ENCODE data around the gene PILRA.

PILRA gene

DNA sequence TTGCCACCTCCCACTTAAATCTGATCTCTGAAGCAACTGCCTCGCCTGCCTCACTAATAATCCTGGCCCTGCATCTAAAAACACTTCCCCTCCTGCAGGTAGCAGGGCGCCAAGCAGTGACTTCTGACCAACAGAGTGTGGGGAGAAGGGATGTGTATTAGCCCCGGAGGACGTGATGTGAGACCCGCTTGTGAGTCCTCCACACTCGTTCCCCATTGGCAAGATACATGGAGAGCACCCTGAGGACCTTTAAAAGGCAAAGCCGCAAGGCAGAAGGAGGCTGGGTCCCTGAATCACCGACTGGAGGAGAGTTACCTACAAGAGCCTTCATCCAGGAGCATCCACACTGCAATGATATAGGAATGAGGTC is 6.1 kb upstream of the PILRA start:
- H4K91ac ChIP-seq (ENCODE audit: low read length), result no peak overlapping the region
- H4K8ac ChIP-seq (ENCODE audit: low read length), result no peak overlapping the region
- no peak overlapping the region for H3K9ac ChIP-seq (ENCODE audit: low read length)
- DNase-seq, result no peak
- H3K4me2 ChIP-seq (ENCODE audit: low read length, poor library complexity, severe bottlenecking), result no peak overlapping the region
- H3K27ac ChIP-seq (ENCODE audit: low read length, poor library complexity, severe bottlenecking), result no peak overlapping the region
- no peak overlapping the region for H2AFZ ChIP-seq (ENCODE audit: low read depth, low read length)
- no peak overlapping the region for H3K23ac ChIP-seq (ENCODE audit: low read length in 2 of 2)
- H2BK120ac ChIP-seq (ENCODE audit: low read depth, low read length), result no peak overlapping the region
- no peak overlapping the region for H2BK12ac ChIP-seq (ENCODE audit: low read length in 2 of 2)
- H3K4me3 ChIP-seq (ENCODE audit: insufficient read depth in 1 of 2, low read depth in 1 of 2, low read length in 2 of 2), result no peak overlapping the region
- H3K18ac ChIP-seq (ENCODE audit: low read depth in 1 of 2, low read length in 2 of 2), result no peak overlapping the region
- no peak overlapping the region for H3K4ac ChIP-seq (ENCODE audit: low read depth in 1 of 2, low read length in 2 of 2)
- H3K36me3 ChIP-seq (ENCODE audit: control insufficient read depth in 1 of 2, insufficient read depth in 2 of 2, low read depth in 1 of 2, low read length in 2 of 2), result peaks cover 13 to 18% of the 10 kb centered on the region in 2 experiments
- H2AK5ac ChIP-seq (ENCODE audit: low read length, severe bottlenecking), result no peak overlapping the region
- H3K9me3 ChIP-seq (ENCODE audit: control insufficient read depth, low read length), result no peaks in the 10 kb centered on the region
- no peak overlapping the region for H2BK5ac ChIP-seq (ENCODE audit: low read depth, low read length, poor library complexity, severe bottlenecking)
- peaks cover 4% of the 10 kb centered on the region for H3K4me1 ChIP-seq (ENCODE audit: control insufficient read depth, insufficient read depth, low read depth, low read length)
- 90% methylated on average over 7 of the region's 8 CpGs for WGBS
- H3K79me1 ChIP-seq (replicated peaks; ENCODE audit: low read length, poor library complexity, severe bottlenecking), result no peaks in the 10 kb centered on the region
- no peaks in the 10 kb centered on the region for H3K27me3 ChIP-seq (ENCODE audit: control insufficient read depth in 1 of 2, insufficient read depth in 1 of 2, low read length in 2 of 2)
- no peak overlapping the region for H2BK15ac ChIP-seq (ENCODE audit: low read depth, poor library complexity, severe bottlenecking)
- no peak overlapping the region for H3K14ac ChIP-seq (ENCODE audit: low read length in 2 of 2)

DNA sequence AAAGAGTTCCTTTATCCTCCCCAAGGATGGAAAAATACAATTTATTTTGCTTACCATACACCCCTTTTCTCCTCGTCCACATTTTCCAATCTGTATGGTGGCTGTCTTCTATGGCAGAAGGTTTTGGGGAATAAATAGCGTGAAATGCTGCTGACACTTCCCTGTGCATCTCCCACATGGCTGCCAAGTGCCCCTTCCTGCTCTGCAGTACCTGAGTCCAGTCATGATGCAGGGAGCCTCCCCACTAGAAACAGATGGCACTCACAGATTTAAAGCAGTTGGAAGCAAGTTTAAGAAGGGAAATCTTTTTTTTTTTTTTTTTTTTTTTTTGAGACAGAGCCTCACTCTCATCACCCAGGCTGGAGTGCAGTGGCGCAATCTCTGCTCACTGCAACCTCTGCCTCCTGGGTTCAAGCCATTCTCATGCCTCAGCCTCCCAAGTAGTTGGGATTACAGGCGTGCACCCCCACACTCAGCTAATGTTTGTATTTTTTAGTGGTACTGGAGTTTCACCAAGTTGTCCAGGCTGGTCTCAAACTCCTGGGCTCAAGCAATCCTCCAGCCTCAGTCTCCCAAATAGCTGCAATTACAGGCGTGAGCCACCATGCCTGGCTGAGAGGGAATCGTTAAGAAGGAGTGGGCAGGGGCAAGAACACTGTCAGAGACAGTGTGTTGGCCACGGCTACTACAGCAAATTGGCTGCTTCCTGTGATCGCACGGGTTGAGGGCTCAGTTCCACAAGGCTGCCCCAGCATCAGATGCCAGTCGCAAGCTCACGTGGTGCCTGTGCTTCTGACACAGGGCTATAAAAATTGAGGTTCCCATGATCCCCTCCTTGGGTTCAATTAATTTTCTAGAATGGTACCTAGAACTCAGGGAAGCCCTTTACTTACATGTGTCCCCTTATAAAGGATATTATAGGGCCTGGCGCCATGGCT is 5.3 kb upstream of the PILRA start:
- no peak overlapping the region for H3K18ac ChIP-seq (ENCODE audit: low read depth in 1 of 2, low read length in 2 of 2)
- WGBS, result 91% methylated on average over 9 of the region's 12 CpGs

DNA sequence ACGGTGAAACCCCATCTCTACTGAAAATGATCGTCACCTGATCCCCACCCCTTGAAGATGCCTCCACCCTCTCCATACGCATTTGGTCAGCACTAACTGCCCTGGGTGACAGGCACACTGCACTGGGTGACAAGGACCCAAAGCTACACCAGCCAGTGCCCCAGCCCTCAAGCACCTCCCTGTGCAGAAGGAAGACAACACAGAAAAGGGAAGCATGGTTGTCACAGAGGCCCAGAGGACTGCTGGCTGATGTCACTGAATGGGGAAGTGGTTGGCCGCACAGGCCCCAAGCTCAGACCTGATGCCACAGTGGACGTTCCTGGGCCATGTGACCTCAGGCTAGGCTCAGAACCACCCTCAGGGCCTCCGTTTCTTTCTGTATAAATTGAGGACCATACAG is 4.2 kb upstream of the PILRA start:
- Histone ChIP-seq H3K4ac (ENCODE audit: low read depth in 1 of 2, low read length in 2 of 2) (no peak overlapping the region), H4K91ac (ENCODE audit: low read length) (no peak overlapping the region), H4K8ac (ENCODE audit: low read length) (no peak overlapping the region), H3K14ac (ENCODE audit: low read length in 2 of 2) (no peak overlapping the region), H3K9ac (ENCODE audit: low read length) (no peak overlapping the region), H2BK12ac (ENCODE audit: low read length in 2 of 2) (no peak overlapping the region), H3K79me1 (replicated peaks; ENCODE audit: low read length, poor library complexity, severe bottlenecking) (no peaks in the 10 kb centered on the region), H3K23ac (ENCODE audit: low read length in 2 of 2) (no peak overlapping the region), H3K27me3 (ENCODE audit: control insufficient read depth in 1 of 2, insufficient read depth in 1 of 2, low read length in 2 of 2) (no peaks in the 10 kb centered on the region), H2BK5ac (ENCODE audit: low read depth, low read length, poor library complexity, severe bottlenecking) (no peak overlapping the region), H2AK5ac (ENCODE audit: low read length, severe bottlenecking) (no peak overlapping the region), H3K4me2 (ENCODE audit: low read length, poor library complexity, severe bottlenecking) (no peak overlapping the region), H3K4me3 (ENCODE audit: insufficient read depth in 1 of 2, low read depth in 1 of 2, low read length in 2 of 2) (no peak overlapping the region), H3K36me3 (ENCODE audit: control insufficient read depth in 1 of 2, insufficient read depth in 2 of 2, low read depth in 1 of 2, low read length in 2 of 2) (peaks cover 5 to 7% of the 10 kb centered on the region in 2 experiments), H2BK15ac (ENCODE audit: low read depth, poor library complexity, severe bottlenecking) (no peak overlapping the region), H3K9me3 (ENCODE audit: control insufficient read depth, low read length) (no peaks in the 10 kb centered on the region), H2BK120ac (ENCODE audit: low read depth, low read length) (no peak overlapping the region), H3K27ac (ENCODE audit: low read length, poor library complexity, severe bottlenecking) (no peak overlapping the region), H3K4me1 (ENCODE audit: control insufficient read depth, insufficient read depth, low read depth, low read length) (peaks cover 14% of the 10 kb centered on the region), H3K18ac (ENCODE audit: low read depth in 1 of 2, low read length in 2 of 2) (no peak overlapping the region), H2AFZ (ENCODE audit: low read depth, low read length) (no peak overlapping the region)
- DNase-seq, result no peak
- 95% methylated on average over 6 of the region's 6 CpGs for WGBS

More for the DNA sequence above, 5.3 kb upstream of the PILRA start:
- H2BK12ac ChIP-seq (ENCODE audit: low read length in 2 of 2), result no peak overlapping the region
- no peak overlapping the region for H4K8ac ChIP-seq (ENCODE audit: low read length)
- no peak overlapping the region for H3K4me2 ChIP-seq (ENCODE audit: low read length, poor library complexity, severe bottlenecking)
- H3K4ac ChIP-seq (ENCODE audit: low read depth in 1 of 2, low read length in 2 of 2), result no peak overlapping the region
- no peak overlapping the region for H2AK5ac ChIP-seq (ENCODE audit: low read length, severe bottlenecking)
- H3K14ac ChIP-seq (ENCODE audit: low read length in 2 of 2), result no peak overlapping the region
- no peak overlapping the region for H4K91ac ChIP-seq (ENCODE audit: low read length)
- H2AFZ ChIP-seq (ENCODE audit: low read depth, low read length), result no peak overlapping the region
- peaks cover 7 to 11% of the 10 kb centered on the region in 2 experiments for H3K36me3 ChIP-seq (ENCODE audit: control insufficient read depth in 1 of 2, insufficient read depth in 2 of 2, low read depth in 1 of 2, low read length in 2 of 2)
- H3K79me1 ChIP-seq (replicated peaks; ENCODE audit: low read length, poor library complexity, severe bottlenecking), result no peaks in the 10 kb centered on the region
- H3K27ac ChIP-seq (ENCODE audit: low read length, poor library complexity, severe bottlenecking), result no peak overlapping the region
- no peak for DNase-seq
- no peak overlapping the region for H2BK5ac ChIP-seq (ENCODE audit: low read depth, low read length, poor library complexity, severe bottlenecking)
- H3K9ac ChIP-seq (ENCODE audit: low read length), result no peak overlapping the region
- no peaks in the 10 kb centered on the region for H3K9me3 ChIP-seq (ENCODE audit: control insufficient read depth, low read length)
- no peak overlapping the region for H3K23ac ChIP-seq (ENCODE audit: low read length in 2 of 2)
- H2BK15ac ChIP-seq (ENCODE audit: low read depth, poor library complexity, severe bottlenecking), result no peak overlapping the region
- H2BK120ac ChIP-seq (ENCODE audit: low read depth, low read length), result no peak overlapping the region
- no peaks in the 10 kb centered on the region for H3K27me3 ChIP-seq (ENCODE audit: control insufficient read depth in 1 of 2, insufficient read depth in 1 of 2, low read length in 2 of 2)
- peaks cover 6% of the 10 kb centered on the region for H3K4me1 ChIP-seq (ENCODE audit: control insufficient read depth, insufficient read depth, low read depth, low read length)
- H3K4me3 ChIP-seq (ENCODE audit: insufficient read depth in 1 of 2, low read depth in 1 of 2, low read length in 2 of 2), result no peak overlapping the region

- Histone ChIP-seq H2BK15ac (ENCODE audit: low read depth, poor library complexity, severe bottlenecking) (no peak overlapping the region), H3K9ac (ENCODE audit: low read length) (no peak overlapping the region), H3K9me3 (ENCODE audit: control insufficient read depth, low read length) (no peaks in the 10 kb centered on the region), H4K8ac (ENCODE audit: low read length) (no peak overlapping the region), H3K36me3 (ENCODE audit: control insufficient read depth in 1 of 2, insufficient read depth in 2 of 2, low read depth in 1 of 2, low read length in 2 of 2) (peaks cover 0 to 7% of the 10 kb centered on the region in 2 experiments), H3K14ac (ENCODE audit: low read length in 2 of 2) (no peak overlapping the region), H3K23ac (ENCODE audit: low read length in 2 of 2) (no peak overlapping the region), H2AK5ac (ENCODE audit: low read length, severe bottlenecking) (no peak overlapping the region), H3K18ac (ENCODE audit: low read depth in 1 of 2, low read length in 2 of 2) (no peak overlapping the region), H3K4me1 (ENCODE audit: control insufficient read depth, insufficient read depth, low read depth, low read length) (peaks cover 16% of the 10 kb centered on the region), H2BK12ac (ENCODE audit: low read length in 2 of 2) (no peak overlapping the region), H3K4me2 (ENCODE audit: low read length, poor library complexity, severe bottlenecking) (no peak overlapping the region), H3K27ac (ENCODE audit: low read length, poor library complexity, severe bottlenecking) (no peak overlapping the region), H2BK120ac (ENCODE audit: low read depth, low read length) (no peak overlapping the region), H3K79me1 (replicated peaks; ENCODE audit: low read length, poor library complexity, severe bottlenecking) (no peaks in the 10 kb centered on the region), H3K4me3 (ENCODE audit: insufficient read depth in 1 of 2, low read depth in 1 of 2, low read length in 2 of 2) (no peak overlapping the region), H2AFZ (ENCODE audit: low read depth, low read length) (no peak overlapping the region), H4K91ac (ENCODE audit: low read length) (no peak overlapping the region), H2BK5ac (ENCODE audit: low read depth, low read length, poor library complexity, severe bottlenecking) (no peak overlapping the region), H3K27me3 (ENCODE audit: control insufficient read depth in 1 of 2, insufficient read depth in 1 of 2, low read length in 2 of 2) (peaks cover 0 to 4% of the 10 kb centered on the region in 2 experiments), H3K4ac (ENCODE audit: low read depth in 1 of 2, low read length in 2 of 2) (no peak overlapping the region)
- no peak for DNase-seq
- 50% methylated on average over 4 of the region's 4 CpGs for WGBS
Observed at GRCh38 chr7:100370303-100370702, 3.0 kb upstream of the PILRA start.
